SIG-M5 treated with dmso at 0.1 percent for 504 hours (cell line): ENCODE data around the gene GPC6.

ENCODE experiments used
- DNase-seq: peaks from one replicate; lab custom pipeline; 2025; ENCODE audit not compliant: unreplicated experiment; lab: John Stamatoyannopoulos, UW

GPC6 gene

DNA sequence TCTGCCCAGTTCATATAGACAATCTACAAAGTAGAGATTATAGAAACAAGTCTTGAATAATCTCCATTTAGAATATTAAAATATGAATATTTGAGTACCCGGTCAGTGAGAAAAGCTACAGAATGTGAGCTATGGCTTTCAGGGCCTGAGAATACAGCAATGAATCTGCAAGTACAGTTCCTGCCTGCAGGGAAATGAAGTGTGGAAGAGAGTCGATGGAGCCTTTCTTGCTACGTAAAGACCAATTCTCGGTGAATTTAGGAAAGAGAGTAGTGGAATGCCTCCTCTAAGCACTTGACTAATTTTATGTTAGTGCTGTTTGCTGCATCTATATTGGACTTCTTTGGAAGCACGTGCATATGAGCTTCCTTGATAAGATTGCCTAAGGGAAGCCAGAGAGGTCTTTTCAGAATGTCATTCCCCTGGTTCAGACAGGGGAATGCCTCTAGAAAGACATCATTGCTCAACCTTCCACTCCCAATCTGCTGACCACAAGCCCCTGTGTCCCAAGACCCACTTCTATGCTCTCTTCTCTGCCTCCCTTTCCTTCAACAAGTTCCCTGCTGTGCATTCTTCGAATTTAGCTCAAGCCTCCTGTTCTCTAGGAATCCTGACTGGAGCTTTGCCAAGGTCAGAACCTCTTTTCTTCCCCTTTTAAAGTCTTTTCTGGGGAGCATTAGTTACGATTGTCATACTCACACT is 41.9 kb downstream of the GPC6 start:
- DNase-seq = no peak

DNA sequence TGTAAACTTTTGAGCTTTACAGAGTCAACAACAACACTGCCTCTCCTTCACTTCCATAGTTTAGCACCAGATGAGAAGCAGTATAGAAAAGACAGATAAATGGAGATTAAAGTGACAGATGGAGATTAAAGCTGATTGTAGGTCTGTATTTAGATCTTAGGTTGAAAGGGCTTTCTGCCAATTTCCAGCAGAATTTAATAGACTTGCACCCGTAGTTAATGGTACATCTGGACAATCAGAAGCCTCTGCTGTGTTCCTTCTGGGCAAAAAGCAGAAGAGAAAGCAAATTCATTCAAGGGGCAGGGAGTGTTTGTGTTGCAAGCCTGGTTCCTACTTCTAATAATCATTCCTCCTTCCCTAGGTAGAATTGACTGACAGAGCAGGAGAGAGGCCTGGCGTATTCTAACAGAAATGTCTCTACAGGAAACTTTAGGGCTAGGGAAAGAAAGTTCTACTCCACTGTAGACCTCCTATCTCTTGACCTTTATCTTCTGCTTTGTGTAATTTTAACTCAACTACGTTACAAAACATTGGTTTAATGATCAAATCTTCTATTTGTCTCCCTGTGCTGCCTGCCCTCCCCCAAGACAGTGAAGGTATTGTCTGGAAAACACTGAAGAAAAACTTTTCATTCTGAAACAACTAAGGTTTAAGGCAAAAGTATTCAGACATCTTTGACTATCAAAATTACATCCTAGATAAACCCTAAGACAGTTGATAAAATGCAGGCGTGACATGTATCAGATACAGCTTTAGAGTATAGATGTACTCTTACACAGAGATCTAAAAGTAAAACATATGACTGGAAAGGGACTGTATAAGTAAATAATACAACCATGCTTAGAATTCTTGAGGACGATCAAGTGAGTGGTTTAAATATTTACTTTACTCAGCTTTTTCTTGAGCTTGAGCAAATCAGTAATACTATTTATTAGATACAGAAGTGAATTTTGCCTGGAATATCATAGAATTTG is 44.4 kb downstream of the GPC6 start:
- no peak for DNase-seq

DNA sequence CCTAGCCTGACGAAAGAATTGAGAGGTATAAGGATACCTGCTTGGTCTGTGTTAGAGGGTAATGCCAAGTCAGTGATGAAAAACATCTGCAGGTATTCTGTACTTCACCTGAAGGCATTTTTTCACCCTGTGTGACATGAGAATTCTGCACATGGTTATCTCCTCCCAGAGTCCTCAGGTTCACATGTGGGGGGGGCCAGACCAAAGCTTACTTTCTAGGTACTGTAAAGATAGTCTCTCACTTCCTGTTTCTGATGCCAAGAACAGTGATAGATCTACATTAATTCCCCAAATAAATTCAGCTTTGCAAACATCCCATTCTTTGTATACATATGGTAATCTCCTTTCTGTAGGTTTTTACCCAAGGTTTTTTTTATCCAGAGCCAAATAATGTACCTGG is 53.4 kb downstream of the GPC6 start:
- no peak for DNase-seq

DNA sequence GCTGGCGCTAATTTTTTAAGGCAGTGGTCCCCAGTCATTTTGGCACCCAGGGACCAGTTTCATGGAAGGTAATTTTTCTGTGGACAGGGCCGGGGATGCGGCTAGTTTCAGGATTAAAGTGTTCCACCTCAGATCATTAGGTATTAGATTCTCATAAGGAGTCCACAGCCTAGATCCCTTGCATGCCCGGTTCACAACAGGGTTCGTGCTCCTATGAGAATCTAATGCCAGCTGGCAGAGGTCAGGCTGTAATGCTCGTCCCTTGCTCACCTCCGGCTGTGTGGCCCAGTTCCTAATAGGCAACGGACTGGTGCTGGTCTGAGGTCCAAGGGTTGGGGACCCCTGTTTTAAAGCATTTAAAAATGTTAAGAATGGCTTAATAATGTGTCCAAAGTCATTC is 54.1 kb downstream of the GPC6 start:
- DNase-seq = no peak

DNA sequence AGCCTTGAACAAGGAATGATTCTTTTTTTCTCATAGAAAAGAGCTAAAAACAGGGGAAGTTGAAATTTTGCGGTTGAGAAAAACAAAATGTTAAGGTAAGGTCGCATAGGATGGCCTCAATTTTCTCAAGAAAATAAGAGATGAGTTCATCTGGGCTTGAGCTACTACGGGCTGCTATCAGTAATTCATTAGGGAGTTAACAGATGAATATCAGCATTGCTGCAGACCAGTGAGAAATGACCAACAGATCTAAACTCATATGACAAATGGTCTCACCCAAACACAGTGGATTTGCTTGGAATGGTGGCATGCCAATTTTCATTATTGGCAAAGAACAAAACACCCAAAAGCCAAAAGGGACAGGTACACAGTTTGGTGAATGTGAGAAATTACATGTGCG is 56.6 kb downstream of the GPC6 start:
- DNase-seq = no peak

DNA sequence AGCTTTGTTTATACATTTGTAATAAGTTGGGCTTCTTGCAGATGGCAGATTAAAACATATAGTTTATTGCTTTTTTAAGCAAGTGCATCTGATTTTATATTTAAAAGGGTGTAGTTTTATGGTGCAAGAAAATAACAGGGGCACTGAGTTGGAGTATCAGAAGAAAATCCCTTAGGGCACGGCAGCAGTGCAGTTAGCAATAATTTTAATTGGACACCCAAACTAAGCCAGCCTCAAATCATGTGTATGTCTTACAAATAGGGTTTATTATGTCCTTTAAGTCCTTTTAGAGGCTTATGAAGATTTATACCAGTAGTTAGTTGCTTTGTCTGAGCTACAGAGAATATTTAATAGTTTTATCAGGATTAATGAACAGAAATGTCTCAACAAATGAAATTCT is 57.5 kb downstream of the GPC6 start:
- no peak for DNase-seq

DNA sequence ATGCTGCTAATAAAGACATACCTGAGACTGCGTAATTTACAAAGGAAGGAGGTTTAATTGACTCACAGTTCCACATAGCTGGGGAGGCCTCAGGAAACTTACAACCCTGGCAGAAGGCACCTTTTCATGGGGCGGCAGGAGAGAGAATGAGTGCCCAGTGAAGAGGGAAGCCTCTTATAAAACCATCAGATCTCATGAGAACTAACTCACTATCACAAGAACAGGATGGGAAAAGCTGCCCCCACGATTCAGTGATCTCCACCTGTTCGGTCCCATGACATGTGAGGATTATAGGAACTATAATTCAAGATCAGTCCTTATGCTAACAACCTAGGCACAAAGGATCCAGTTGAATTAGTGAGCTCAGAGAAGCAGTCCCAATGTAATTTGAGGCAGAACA is 59.4 kb downstream of the GPC6 start:
- no peak for DNase-seq

DNA sequence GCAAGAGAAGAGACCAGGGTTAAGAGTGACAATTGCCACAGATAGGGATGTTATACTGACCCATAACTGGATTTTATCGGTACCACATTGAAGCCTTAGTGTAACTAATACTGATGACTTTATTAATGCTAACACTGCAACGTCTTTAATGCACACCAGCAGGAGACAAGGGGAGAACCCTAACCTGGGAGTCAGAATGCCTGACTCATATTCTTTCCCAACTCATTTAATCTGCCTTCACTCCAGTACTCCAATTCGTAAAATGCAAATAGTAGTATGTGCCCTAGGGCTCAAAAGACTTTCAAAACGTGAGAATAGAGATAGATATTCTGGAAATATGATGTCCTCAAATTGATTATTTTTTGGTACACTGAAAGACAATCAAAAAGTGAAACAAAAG is 62.4 kb downstream of the GPC6 start:
- DNase-seq = no peak

DNA sequence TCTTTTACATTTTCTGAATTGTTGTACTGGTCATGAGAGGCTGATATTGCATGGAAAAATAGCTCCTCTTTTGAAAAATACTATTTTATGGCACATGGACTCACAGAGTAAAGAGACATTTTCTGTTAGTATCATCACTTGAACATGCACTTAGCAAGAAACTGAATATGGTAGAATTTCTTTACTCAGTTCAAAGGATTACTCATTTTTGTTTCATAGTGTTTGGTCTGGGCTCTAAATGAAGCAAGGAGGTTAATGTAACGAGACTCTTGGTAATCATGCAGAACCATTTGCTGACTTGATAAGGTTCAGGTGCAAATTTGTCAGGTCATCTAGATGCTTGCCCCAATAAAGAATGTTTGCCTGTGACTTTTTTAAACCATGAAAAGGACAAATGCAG is 63.2 kb downstream of the GPC6 start:
- no peak for DNase-seq

DNA sequence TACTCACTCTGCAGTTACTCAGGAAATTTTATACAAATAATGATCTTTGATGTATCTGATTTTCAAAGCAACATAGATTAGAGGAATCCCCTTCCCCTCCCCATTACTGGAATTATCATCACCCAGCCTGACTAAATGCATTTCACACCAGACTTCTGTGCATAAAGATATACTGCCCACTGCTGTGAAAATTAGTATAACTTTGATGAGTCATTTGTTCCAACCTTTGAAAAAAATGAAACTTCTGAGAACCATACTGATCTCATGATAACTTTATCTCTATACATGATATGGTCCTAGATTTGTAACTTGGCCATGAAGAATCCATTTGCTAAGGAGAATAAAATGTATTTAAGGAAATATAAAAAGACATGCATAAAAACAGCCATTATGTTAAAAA is 63.9 kb downstream of the GPC6 start:
- DNase-seq = no peak

DNA sequence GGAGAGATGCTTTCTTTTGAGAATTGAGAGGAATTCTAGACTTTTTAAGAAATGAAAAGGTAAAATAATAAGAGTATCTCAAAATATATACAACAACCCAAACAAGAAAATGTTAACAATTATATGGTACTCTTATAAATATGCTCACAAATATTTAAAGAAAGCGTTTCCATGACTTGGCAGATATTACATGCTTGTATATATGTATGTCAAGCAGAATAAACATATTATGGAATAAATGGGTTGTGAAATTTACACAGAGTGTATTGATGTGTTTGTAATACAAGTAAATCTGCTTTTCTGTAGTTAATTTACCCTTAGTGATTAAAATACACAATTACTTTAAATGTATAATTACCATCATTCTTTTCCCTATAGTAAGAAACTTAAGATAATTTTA is 65.8 kb downstream of the GPC6 start:
- no peak for DNase-seq

DNA sequence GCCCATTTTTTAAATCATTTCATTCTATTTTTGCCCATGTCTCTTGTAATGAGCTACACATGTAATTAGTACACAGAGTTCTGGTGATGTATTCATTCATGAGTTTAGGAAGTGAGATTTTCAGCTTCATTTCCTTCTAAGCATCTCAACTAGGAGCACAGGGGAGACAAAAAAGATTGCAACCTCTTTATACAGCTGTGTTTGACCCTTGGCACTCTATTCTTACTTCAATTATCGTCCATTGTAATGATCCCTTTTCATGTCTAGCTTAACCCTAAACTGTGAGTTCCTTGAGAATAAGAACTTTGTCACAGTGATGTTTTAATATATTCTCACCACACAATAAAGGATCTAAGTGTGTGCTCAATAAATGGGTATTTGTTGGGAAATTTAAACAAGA is 67.1 kb downstream of the GPC6 start:
- no peak for DNase-seq

DNA sequence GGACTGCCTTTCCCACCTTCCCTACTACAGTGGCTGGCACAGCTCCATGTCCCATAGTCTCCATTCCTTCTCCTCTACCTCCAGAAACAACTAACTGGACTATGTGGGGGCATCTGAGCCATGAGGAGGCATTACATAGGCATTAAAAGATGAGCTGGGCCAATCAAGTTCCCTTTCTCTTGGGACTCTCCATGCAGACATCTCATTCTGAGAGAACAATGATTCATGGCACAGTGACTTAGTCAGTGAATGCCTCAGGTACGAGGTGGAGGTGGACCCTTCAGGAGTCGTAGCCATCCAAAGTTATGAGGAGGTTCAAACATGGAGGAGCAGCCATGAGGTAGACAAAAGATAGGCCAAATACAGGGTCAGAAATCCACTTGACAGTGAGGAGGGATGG is 70.0 kb downstream of the GPC6 start:
- DNase-seq = no peak

DNA sequence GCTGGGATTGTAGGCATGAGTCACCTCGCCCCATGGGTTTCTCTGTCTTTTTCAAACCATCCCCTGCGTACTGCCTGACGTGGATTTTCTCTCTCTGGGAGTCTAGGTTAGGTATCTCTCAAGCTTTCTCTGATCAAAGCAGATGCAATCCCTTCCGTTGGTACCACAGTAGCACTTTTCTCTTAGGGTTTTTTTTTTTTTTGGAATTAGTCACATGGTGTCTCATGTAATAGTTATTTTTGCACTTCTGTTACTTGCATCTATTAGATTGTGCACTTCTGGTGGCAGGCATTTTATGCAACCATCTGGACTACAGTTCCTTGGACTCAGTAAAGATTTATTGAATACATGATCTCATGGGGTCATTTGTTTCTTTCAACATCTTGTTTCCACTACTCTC is 72.1 kb downstream of the GPC6 start:
- no peak for DNase-seq

DNA sequence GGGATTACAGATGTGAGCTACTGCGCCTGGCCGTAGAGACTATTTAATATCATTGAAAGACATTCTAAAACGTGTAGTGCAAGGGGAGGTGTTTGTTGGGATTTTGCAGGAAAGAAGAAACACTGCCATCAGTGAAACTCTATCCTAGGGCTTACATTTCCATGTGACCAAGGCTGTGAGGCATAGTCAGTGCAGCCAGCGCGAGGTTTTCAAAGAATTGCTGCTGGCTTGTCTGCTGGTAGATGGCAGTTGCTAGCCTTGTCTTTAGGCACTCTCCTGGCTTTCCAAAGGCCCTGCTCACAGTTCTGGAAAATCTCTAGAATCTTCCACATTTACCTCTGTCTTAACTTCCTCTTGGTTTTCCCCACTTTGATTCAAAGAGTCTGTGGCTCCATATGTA is 77.5 kb downstream of the GPC6 start:
- no peak for DNase-seq

DNA sequence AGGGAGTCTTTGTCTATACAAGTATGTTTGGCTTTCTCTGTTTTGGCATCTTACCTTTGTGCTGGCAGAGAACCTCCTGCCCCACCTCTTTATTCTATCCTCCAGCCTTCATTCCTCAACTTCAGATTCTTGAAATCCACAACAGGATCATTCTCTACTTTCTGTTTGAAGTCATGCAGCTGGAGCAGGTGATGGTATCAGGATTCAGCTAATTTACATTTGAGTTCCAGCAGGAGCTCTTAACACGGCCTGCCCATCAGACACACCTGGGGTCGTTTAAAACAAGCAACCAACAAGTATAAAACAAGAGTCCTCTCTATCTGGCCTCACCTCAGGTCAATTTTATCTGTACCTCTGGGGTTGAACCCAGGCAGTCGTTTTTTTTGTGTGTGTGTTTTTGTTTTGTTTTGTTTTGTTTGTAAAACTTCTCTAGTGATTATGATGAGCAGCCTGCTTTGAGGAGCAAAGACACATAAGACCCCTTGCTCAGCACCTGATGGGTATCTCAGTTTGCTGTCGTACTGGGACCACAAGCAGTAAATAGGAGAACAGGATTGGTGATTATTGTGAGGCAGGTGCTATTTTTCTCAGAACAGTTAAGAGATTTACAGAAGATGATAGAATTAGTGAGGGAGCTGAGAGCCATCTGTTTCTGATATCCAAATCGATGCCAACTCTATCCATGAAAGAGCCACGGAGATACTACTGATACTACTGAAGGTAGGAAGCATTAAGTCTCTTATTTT is 78.4 kb downstream of the GPC6 start:
- no peak for DNase-seq

DNA sequence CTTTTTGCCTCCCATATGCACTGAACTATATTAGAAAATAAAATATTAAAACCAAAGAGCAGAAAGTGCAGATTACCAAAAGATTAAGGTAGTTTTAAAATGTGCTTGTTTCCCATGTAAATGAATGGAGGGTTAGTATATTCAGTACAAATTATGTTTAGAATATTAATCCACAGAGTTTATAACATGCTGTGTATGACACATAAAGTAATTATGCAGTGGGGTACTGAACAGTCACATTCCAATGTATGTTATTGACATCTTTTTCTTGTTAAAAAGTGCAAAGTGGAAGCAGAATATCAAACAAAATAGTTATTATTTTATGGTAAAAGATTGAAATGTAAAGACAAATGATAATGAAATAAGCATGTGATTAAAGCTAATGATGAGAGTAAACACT is 79.3 kb downstream of the GPC6 start:
- no peak for DNase-seq

DNA sequence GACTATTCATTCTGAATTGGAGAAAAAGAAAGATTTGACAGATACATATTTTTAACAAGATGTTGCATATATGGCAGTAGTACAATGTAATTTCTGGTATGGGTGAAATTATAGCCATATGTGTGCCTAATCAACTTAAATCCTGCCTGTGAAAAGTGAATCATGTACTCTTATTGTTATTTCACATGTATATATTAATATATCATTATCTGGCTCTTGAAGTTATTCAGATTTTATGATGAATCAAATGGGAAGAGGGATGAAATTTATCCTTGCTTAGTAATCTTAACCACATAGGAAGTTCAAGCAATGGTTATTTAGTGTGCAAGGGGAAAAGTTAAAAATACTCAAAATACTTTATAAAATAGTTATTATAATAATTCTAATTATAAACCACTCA is 80.5 kb downstream of the GPC6 start:
- DNase-seq = no peak

DNA sequence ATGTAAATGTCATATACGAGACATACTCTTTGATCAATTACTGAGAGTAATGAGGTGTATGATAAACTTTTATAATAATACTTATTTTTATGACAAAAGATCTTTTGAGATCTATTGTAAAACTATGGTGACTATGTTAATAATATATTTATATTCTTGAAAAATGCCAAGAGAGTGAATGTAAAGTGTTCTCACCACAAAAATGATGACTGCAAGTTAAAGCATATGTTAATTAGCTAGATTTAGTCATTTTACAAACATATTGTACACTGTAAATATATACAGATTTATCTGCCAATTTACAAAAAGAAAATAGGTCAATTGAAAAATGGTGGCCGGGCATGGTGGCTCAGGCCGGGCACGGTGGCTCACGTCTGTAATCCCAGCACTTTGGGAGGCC is 81.0 kb downstream of the GPC6 start:
- no peak for DNase-seq

DNA sequence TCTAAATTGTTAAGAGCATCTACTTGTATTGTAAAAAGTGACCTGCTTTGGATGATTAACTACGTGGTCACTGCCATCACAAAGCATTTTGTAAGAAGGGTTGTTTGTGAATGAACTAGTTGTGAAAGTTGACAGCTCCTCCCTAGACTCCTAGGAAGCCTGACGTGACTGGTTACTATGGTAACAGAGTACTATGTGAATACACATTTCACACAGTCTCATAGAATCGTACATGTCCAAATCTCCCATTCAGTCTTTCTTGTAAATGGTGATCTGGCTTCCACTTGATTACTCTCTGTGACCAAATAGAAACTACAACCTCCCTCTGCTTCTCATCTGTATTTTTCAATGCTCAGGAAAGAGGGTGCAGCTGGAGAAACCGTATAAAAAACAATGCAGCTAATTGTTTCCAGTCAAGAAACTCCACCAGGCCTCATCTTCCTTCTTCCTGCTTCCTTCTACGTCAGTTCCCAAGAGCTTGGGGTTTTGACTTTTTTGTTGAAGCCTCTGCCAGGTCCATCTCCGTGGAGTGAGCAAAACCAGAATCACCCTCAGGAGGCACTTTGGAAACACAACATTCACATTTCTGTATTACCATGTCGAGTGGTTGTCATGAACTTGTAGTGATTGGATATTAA is 83.4 kb downstream of the GPC6 start:
- no peak for DNase-seq

DNA sequence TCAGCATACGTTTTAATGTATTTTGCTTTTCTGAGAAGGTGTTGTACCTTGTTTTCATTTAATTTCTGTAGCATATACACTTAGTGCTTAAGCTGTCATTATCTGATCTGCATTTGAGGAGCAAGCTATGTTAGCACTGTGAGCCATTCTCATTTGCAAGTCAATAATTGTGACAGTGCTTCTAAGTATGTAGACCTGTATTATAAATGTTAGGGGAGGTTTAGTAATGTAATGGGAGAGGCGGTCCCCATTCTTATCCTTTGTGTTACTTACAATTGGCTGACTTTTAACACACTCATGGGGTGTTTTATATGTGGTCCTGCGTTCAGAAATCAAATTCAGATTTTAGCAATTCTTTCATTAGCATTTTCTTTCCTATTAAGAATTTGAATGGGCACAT is 90.2 kb downstream of the GPC6 start:
- DNase-seq = no peak
